PC-3 (cell line): Measurements from ENCODE around the gene PCNX3. TPM values are rescaled to one million over a fixed set of nuclear protein-coding genes. Genes with fewer than 3 reads are reported as not detected.
A peak's percentile ranks its signal among the peaks of the same experiment; 100 is the strongest.

ENCODE experiments used
- ATAC-seq: fragments of 200-7000 bp; cut with Tn5 transposase; 2 replicates; pipeline ENCODE4 v1.9.1; 2020; ENCODE audit warnings: mild to moderate bottlenecking, moderate library complexity
- BruUV-seq: library from RNA; stranded (reverse); fragments of 400-500 nt; replicated peaks from 2 replicates; lab custom pipeline; 2021; lab: Mats Ljungman, UMichigan
- CTCF ChIA-PET: fragments of 300-600 bp; sonication (Branson Sonifier 250); formaldehyde crosslinking; loops from one replicate; lab custom pipeline; 2022; ENCODE audit warnings: antibody characterized with exemption; lab: Charles Lee
- POLR2A ChIA-PET: fragments of 300-600 bp; sonication (Branson Sonifier 250); formaldehyde crosslinking; loops from one replicate; lab custom pipeline; 2022; ENCODE audit warnings: antibody characterized with exemption; ENCODE audit not compliant: unreplicated experiment; lab: Charles Lee
- DNase-seq: peaks from one replicate; pipeline ENCODE4 v3.0.0-alpha.2; 2015
- H2AFZ ChIP-seq: fragments of 300-600 bp; sonication (generic); 2 replicates; pipeline ENCODE4 v1.6.0; 2016; ENCODE audit warnings: antibody characterized with exemption, low read length
- H3F3A ChIP-seq: fragments of 300-600 bp; sonication (generic); one replicate; pipeline ENCODE4 v1.6.0; 2017; ENCODE audit warnings: antibody characterized with exemption, low read length, control low read depth, mild to moderate bottlenecking; ENCODE audit not compliant: unreplicated experiment
- H3K27ac ChIP-seq: fragments of 300-600 bp; sonication (generic); 2 replicates; pipeline ENCODE4 v1.5.1; 2016; ENCODE audit warnings: mild to moderate bottlenecking, low read length
- H3K27me3 ChIP-seq: fragments of 300-600 bp; sonication (generic); 2 replicates; pipeline ENCODE4 v1.6.1; 2016; ENCODE audit warnings: low read length, mixed read lengths
- H3K36me3 ChIP-seq: fragments of 300-600 bp; sonication (generic); 2 replicates; pipeline ENCODE4 v1.6.1; 2016; ENCODE audit warnings: low read depth, mixed run types, low read length, mixed read lengths
- H3K4me1 ChIP-seq: fragments of 300-600 bp; sonication (generic); 2 replicates; pipeline ENCODE4 v1.5.1; 2016; ENCODE audit warnings: low read length; ENCODE audit not compliant: insufficient read depth
- H3K4me2 ChIP-seq: fragments of 300-600 bp; sonication (generic); 2 replicates; pipeline ENCODE4 v1.6.0; 2016; ENCODE audit warnings: low read length
- H3K4me3 ChIP-seq: fragments of 300-600 bp; sonication (generic); 2 replicates; pipeline ENCODE4 v1.5.1; 2016; ENCODE audit warnings: mild to moderate bottlenecking, low read length, mixed read lengths
- H3K79me2 ChIP-seq: fragments of 300-600 bp; sonication (generic); 2 replicates; pipeline ENCODE4 v1.6.1; 2017; ENCODE audit warnings: low read length, mixed read lengths
- H3K9ac ChIP-seq: fragments of 300-600 bp; sonication (generic); 2 replicates; pipeline ENCODE4 v1.6.0; 2016; ENCODE audit warnings: mild to moderate bottlenecking, low read length
- H3K9me2 ChIP-seq: fragments of 300-600 bp; sonication (generic); replicated peaks from 2 replicates; pipeline ENCODE4 v1.6.1; 2016; ENCODE audit warnings: mixed run types, low read length, mixed read lengths
- H3K9me3 ChIP-seq: fragments of 300-600 bp; sonication (generic); 2 replicates; pipeline ENCODE4 v1.6.1; 2016; ENCODE audit warnings: low read length, mixed read lengths
- H4K20me1 ChIP-seq: fragments of 300-600 bp; sonication (generic); 2 replicates; pipeline ENCODE4 v1.6.1; 2016; ENCODE audit warnings: low read length, mixed read lengths
- CTCF ChIP-seq: fragments of 300-600 bp; sonication (generic); conservative IDR thresholded peaks from 2 replicates; pipeline ENCODE4 v1.5.1; 2017; ENCODE audit warnings: antibody characterized with exemption, low read depth, mild to moderate bottlenecking, low read length
- EZH2 ChIP-seq: fragments of 300-600 bp; sonication (generic); IDR thresholded peaks from one replicate; pipeline ENCODE4 v1.6.1; 2017; ENCODE audit warnings: antibody characterized with exemption, mild to moderate bottlenecking, low read length; ENCODE audit not compliant: unreplicated experiment
- EZH2phosphoT487 ChIP-seq: fragments of 300-600 bp; sonication (generic); IDR thresholded peaks from 2 replicates; pipeline ENCODE4 v1.6.1; 2018; ENCODE audit warnings: mild to moderate bottlenecking, antibody characterized with exemption, low read length, borderline replicate concordance
- intact Hi-C: fragments of 100-400 bp; cut with micrococcal nuclease; formaldehyde crosslinking; loops from 2 replicates; pipeline ENCODE4 v1.9.0; 2023
- total RNA-seq: library from RNA; depleted of rRNA; stranded (reverse); fragments of >200 nt; gene quantifications from 2 replicates; pipeline ENCODE4 v1.2.3, GENCODE V29; 2014

PCNX3 gene
- total RNA-seq, 1 experiment from 2014 or later = 53.6 TPM

GRCh38 chr11:65651339-65651588 lies 35.7 kb downstream of the PCNX3 start:
- Histone ChIP-seq H3K9me3 (no peaks in the 10 kb centered on the region), H3K9me2 (no peaks in the 10 kb centered on the region), H3F3A (no peaks in the 10 kb centered on the region), H3K27ac (peak overlapping the region; percentile 83), H3K4me2 (peak overlapping the region; percentile 77; the same call in 1 of the 2 replicates), H3K4me3 (no peak overlapping the region), H3K4me1 (peaks cover 26% of the 10 kb centered on the region), H4K20me1 (no peaks in the 10 kb centered on the region), H3K27me3 (no peaks in the 10 kb centered on the region), H2AFZ (no peak overlapping the region), H3K79me2 (no peaks in the 10 kb centered on the region), H3K36me3 (peaks cover 8% of the 10 kb centered on the region; the same call in 1 of the 2 replicates), H3K9ac (no peak overlapping the region)
- TF ChIP-seq EZH2phosphoT487 (no peak), CTCF (no peak), EZH2 (no peak)
- intact Hi-C loops = no loop called here
- POLR2A ChIA-PET = no interaction called here
- no peak for ATAC-seq
- no peak for DNase-seq
- no TSS peak for BruUV-seq
- CTCF ChIA-PET = no interaction called here

GRCh38 chr11:65651589-65652510 lies 36.3 kb downstream of the PCNX3 start:
- peak overlapping the region; percentile 81 for H3K9ac ChIP-seq
- intact Hi-C loops = no loop called here
- H2AFZ ChIP-seq = peak overlapping the region; percentile 75; the same call in 1 of the 2 replicates

More at GRCh38 chr11:65651589-65652510, 36.3 kb downstream of the PCNX3 start:
- Histone ChIP-seq H3K4me2 (peak overlapping the region; percentile 77), H3K9me2 (no peaks in the 10 kb centered on the region), H3K9me3 (no peaks in the 10 kb centered on the region), H3K79me2 (no peaks in the 10 kb centered on the region), H3K4me1 (peaks cover 26% of the 10 kb centered on the region), H3K36me3 (peaks cover 11% of the 10 kb centered on the region; the same call in 1 of the 2 replicates), H3K4me3 (peak overlapping the region; percentile 62), H3K27ac (peak overlapping the region; percentile 83), H4K20me1 (no peaks in the 10 kb centered on the region), H3K27me3 (no peaks in the 10 kb centered on the region), H3F3A (no peaks in the 10 kb centered on the region)
- DNase-seq = peak; percentile 85
- peak; percentile 4 for ATAC-seq
- ChIA-PET POLR2A (no interaction called here), CTCF (no interaction called here)
- no peak for TF ChIP-seq EZH2
- TF ChIP-seq EZH2phosphoT487 = no peak
- TF ChIP-seq CTCF = no peak
- no TSS peak for BruUV-seq
